PC-3 (cell line): ENCODE data around the gene STUB1.

Source experiments
- EZH2 ChIP-seq: fragments of 300-600 bp; sonication (generic); IDR thresholded peaks from one replicate; pipeline ENCODE4 v1.6.1; 2017; ENCODE audit warnings: antibody characterized with exemption, mild to moderate bottlenecking, low read length; ENCODE audit not compliant: unreplicated experiment
- EZH2phosphoT487 ChIP-seq: fragments of 300-600 bp; sonication (generic); IDR thresholded peaks from 2 replicates; pipeline ENCODE4 v1.6.1; 2018; ENCODE audit warnings: mild to moderate bottlenecking, antibody characterized with exemption, low read length, borderline replicate concordance
- TF ChIP-seq, protein P1 (sequence below): fragments of 300-600 bp; sonication (generic); conservative IDR thresholded peaks from 2 replicates; pipeline ENCODE4 v1.5.1; 2017; ENCODE audit warnings: antibody characterized with exemption, low read depth, mild to moderate bottlenecking, low read length

DNA sequence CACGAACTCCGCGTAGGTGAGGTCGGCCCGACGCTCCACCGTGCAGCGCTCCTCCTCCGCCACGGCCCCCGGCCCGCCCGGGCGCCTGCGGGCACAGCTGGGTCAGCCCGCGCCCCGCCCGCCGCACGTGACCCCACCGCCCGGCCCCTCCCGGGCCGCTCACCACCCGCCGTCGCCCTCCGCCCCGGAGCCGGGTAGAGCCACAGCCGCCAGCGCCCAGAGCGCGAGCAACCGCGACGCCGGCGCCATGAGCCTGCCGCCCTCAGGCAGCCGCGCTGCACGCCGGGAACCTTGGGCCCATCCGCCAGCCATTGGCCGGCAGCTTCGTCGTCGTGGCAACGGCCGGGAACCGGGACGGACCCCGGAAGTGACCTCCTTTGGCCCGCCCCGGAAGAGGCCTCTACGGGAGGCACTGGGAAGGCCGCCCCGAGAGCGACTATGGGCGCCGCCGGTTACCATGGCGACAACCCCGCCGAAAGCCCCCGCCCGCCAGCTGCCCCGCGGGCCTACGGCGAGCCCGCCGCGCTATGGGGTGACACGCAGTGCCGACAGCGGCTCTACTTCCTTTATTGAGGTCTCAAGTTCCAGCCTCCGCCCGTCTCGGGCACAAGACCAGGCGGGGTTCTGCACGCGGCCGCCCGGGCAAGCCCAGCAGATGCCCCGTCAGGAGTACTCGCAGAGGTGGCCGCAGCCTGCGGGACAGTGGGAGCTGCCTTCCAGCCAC lies 4.0 kb downstream of the STUB1 start, which contains the start of gene JMJD8:
- TF ChIP-seq, protein P1, sequence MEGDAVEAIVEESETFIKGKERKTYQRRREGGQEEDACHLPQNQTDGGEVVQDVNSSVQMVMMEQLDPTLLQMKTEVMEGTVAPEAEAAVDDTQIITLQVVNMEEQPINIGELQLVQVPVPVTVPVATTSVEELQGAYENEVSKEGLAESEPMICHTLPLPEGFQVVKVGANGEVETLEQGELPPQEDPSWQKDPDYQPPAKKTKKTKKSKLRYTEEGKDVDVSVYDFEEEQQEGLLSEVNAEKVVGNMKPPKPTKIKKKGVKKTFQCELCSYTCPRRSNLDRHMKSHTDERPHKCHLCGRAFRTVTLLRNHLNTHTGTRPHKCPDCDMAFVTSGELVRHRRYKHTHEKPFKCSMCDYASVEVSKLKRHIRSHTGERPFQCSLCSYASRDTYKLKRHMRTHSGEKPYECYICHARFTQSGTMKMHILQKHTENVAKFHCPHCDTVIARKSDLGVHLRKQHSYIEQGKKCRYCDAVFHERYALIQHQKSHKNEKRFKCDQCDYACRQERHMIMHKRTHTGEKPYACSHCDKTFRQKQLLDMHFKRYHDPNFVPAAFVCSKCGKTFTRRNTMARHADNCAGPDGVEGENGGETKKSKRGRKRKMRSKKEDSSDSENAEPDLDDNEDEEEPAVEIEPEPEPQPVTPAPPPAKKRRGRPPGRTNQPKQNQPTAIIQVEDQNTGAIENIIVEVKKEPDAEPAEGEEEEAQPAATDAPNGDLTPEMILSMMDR = no peak
- TF ChIP-seq EZH2 (no peak), EZH2phosphoT487 (no peak)
